ENCODE measurements around the gene LMAN2. TPM values are rescaled to one million over a fixed set of nuclear protein-coding genes. Genes with fewer than 3 reads are reported as not detected.

LMAN2 gene
- total RNA-seq, 1 donor from 2014 or later = 75.6 TPM

- peaks cover 4% of the 10 kb centered on the region for H3K9me3 Mint-ChIP-seq (ENCODE audit: unreplicated experiment)
- peaks cover 16% of the 10 kb centered on the region for H3K4me1 Mint-ChIP-seq (ENCODE audit: low read depth, unreplicated experiment)
- TF ChIP-seq CTCF (IDR thresholded peaks at IDR 0.05; ENCODE audit: partially characterized antibody, unreplicated experiment) = no peak
- no peak overlapping the region for H3K27ac Mint-ChIP-seq (ENCODE audit: unreplicated experiment)
- H3K27me3 Mint-ChIP-seq (ENCODE audit: unreplicated experiment) = peaks cover 9% of the 10 kb centered on the region
- no peak for DNase-seq
- no peaks in the 10 kb centered on the region for H3K36me3 Mint-ChIP-seq (ENCODE audit: unreplicated experiment)
- H3K4me3 Mint-ChIP-seq (ENCODE audit: unreplicated experiment) = no peak overlapping the region
These were observed 15.9 kb upstream of the LMAN2 start for GRCh38 chr5:177367323-177367848.

- no peak for TF ChIP-seq CTCF (IDR thresholded peaks at IDR 0.05; ENCODE audit: partially characterized antibody, unreplicated experiment)
- Mint-ChIP-seq H3K4me3 (ENCODE audit: unreplicated experiment) (peak overlapping the region; percentile 87), H3K36me3 (ENCODE audit: unreplicated experiment) (no peaks in the 10 kb centered on the region), H3K4me1 (ENCODE audit: low read depth, unreplicated experiment) (peaks cover 16% of the 10 kb centered on the region), H3K27me3 (ENCODE audit: unreplicated experiment) (peaks cover 9% of the 10 kb centered on the region), H3K27ac (ENCODE audit: unreplicated experiment) (peak overlapping the region; percentile 90), H3K9me3 (ENCODE audit: unreplicated experiment) (peaks cover 4% of the 10 kb centered on the region)
- DNase-seq = peak; percentile 87
These were observed 15.3 kb upstream of the LMAN2 start for GRCh38 chr5:177366528-177367322.

- Mint-ChIP-seq H3K36me3 (ENCODE audit: unreplicated experiment) (no peaks in the 10 kb centered on the region), H3K4me3 (ENCODE audit: unreplicated experiment) (peak overlapping the region; percentile 87), H3K4me1 (ENCODE audit: low read depth, unreplicated experiment) (peaks cover 16% of the 10 kb centered on the region), H3K9me3 (ENCODE audit: unreplicated experiment) (peaks cover 4% of the 10 kb centered on the region), H3K27ac (ENCODE audit: unreplicated experiment) (peak overlapping the region; percentile 90), H3K27me3 (ENCODE audit: unreplicated experiment) (peaks cover 9% of the 10 kb centered on the region)
- peak; percentile 62 for DNase-seq
- TF ChIP-seq CTCF (IDR thresholded peaks at IDR 0.05; ENCODE audit: partially characterized antibody, unreplicated experiment) = no peak
These were observed 14.5 kb upstream of the LMAN2 start for GRCh38 chr5:177365845-177366527.

GRCh38 chr5:177364159-177364962, 12.9 kb upstream of the LMAN2 start:
- DNase-seq = no peak
- peak overlapping the region; percentile 38 for H3K27ac Mint-ChIP-seq (ENCODE audit: unreplicated experiment)
- H3K27me3 Mint-ChIP-seq (ENCODE audit: unreplicated experiment) = peaks cover 9% of the 10 kb centered on the region
- H3K4me1 Mint-ChIP-seq (ENCODE audit: low read depth, unreplicated experiment) = peaks cover 12% of the 10 kb centered on the region
- TF ChIP-seq CTCF (IDR thresholded peaks at IDR 0.05; ENCODE audit: partially characterized antibody, unreplicated experiment) = no peak
- no peak overlapping the region for H3K4me3 Mint-ChIP-seq (ENCODE audit: unreplicated experiment)
- peaks cover 4% of the 10 kb centered on the region for H3K9me3 Mint-ChIP-seq (ENCODE audit: unreplicated experiment)
- no peaks in the 10 kb centered on the region for H3K36me3 Mint-ChIP-seq (ENCODE audit: unreplicated experiment)
